Gastroesophageal sphincter (tissue), 4 donors: ENCODE measurements around the gene FHAD1. TPM values are rescaled to one million over a fixed set of nuclear protein-coding genes. Genes with fewer than 3 reads are reported as not detected.

ENCODE experiments used
- ATAC-seq: fragments of 150-250 bp; one replicate; pipeline ENCODE4 v1.9.1; 2016; ENCODE audit warnings: mild to moderate bottlenecking, moderate library complexity
- H3K27ac ChIP-seq, 4 donors: fragments of 200-600 bp; sonication (generic) in 3 of 4; 1 replicate in 3 of 4; 2 replicates in 1 of 4; pipeline ENCODE4 v1.5.1; 2016 to 2019
- H3K27me3 ChIP-seq: fragments of 200-600 bp; sonication (generic); one replicate; pipeline ENCODE4 v1.5.1; 2019
- H3K36me3 ChIP-seq, 2 donors: fragments of 200-600 bp; sonication (generic); one replicate each; pipeline ENCODE4 v1.5.1; 2019; ENCODE audit warnings: control low read depth in 1 of 2
- H3K4me1 ChIP-seq, 3 donors: fragments of 200-600 bp; sonication (generic); 1 replicate in 2 of 3; 2 replicates in 1 of 3; pipeline ENCODE4 v1.5.1; 2016 to 2019; ENCODE audit warnings: control low read depth in 2 of 3
- H3K4me3 ChIP-seq, 2 donors: fragments of 200-600 bp; sonication (generic); one replicate each; pipeline ENCODE4 v1.5.1; 2019; ENCODE audit warnings: mild to moderate bottlenecking in 1 of 2, moderate library complexity in 1 of 2
- H3K9me3 ChIP-seq, 3 donors: fragments of 200-600 bp; sonication (generic); one replicate each; pipeline ENCODE4 v1.5.1; 2017 to 2019; ENCODE audit warnings: control low read depth in 2 of 3
- CTCF ChIP-seq, 4 experiments: fragments of 200-600 bp in 2 of 4; fragments of 450-650 bp in 2 of 4; sonication (generic) in 1 of 4; IDR thresholded peaks; one replicate each; pipeline ENCODE4 v1.5.1; 2017 to 2019; ENCODE audit warnings: antibody characterized with exemption in 4 of 4, mild to moderate bottlenecking in 2 of 4, moderate library complexity in 2 of 4
- EP300 ChIP-seq: sonication (generic); formaldehyde crosslinking; IDR thresholded peaks from one replicate; pipeline ENCODE4 v1.6.1; 2017; ENCODE audit warnings: antibody characterized with exemption, mild to moderate bottlenecking
- POLR2A ChIP-seq, 2 donors: fragments of 450-650 bp; IDR thresholded peaks; one replicate each; pipeline ENCODE4 v1.6.1; 2017; ENCODE audit warnings: antibody characterized with exemption in 2 of 2, mild to moderate bottlenecking in 2 of 2, moderate library complexity in 1 of 2
- POLR2AphosphoS5 ChIP-seq: sonication (generic); formaldehyde crosslinking; IDR thresholded peaks from one replicate; pipeline ENCODE4 v1.6.1; 2017; ENCODE audit warnings: antibody characterized with exemption
- WGBS, 2 donors: methylation state at CpG; one replicate each; pipeline ENCODE4 v1.1.5; 2018; ENCODE audit warnings: low coverage in 1 of 2; 5-methylcytosine and 5-hydroxymethylcytosine counted together
- total RNA-seq, 4 donors: library from RNA; depleted of rRNA; stranded (reverse); fragments of >200 nt; gene quantifications; one replicate each; pipeline ENCODE4 v1.1.0, GENCODE V29; 2016

Gene FHAD1
- total RNA-seq, 4 donors from 2014 or later = 1.1 TPM; not detected in 3

GRCh38 chr1:15201849-15202551 lies 45.0 kb upstream of the FHAD1 start:
- H3K27ac ChIP-seq = peak overlapping the region in 2 of 4 donors; percentile 40 to 67

GRCh38 chr1:15204931-15205330 lies 42.1 kb upstream of the FHAD1 start:
- H3K4me3 ChIP-seq = no peak overlapping the region
- TF ChIP-seq POLR2A (IDR thresholded peaks at IDR 0.05) = no peak
- no peak for TF ChIP-seq EP300
- TF ChIP-seq CTCF (IDR thresholded peaks at IDR 0.05) = no peak
- no peak for TF ChIP-seq POLR2AphosphoS5
- H3K27ac ChIP-seq = no peak overlapping the region
- H3K36me3 ChIP-seq = no peaks in the 10 kb centered on the region
- H3K27me3 ChIP-seq = no peaks in the 10 kb centered on the region
- ATAC-seq = no peak
- H3K9me3 ChIP-seq = no peaks in the 10 kb centered on the region
- 80 to 89% methylated on average over 4 to 5 of the region's 7 CpGs for WGBS, 2 donors
- peaks cover 0 to 48% (median 0%) of the 10 kb centered on the region in 3 donors for H3K4me1 ChIP-seq

More at GRCh38 chr1:15201849-15202551, 45.0 kb upstream of the FHAD1 start:
- Histone ChIP-seq H3K27me3 (no peaks in the 10 kb centered on the region), H3K4me3 (no peak overlapping the region), H3K4me1 (peaks cover 0 to 34% (median 0%) of the 10 kb centered on the region in 3 donors), H3K36me3 (no peaks in the 10 kb centered on the region), H3K9me3 (no peaks in the 10 kb centered on the region)
- no peak for ATAC-seq
- WGBS, 2 donors = 6 to 26% methylated on average over 3 to 7 of the region's 13 CpGs
- no peak for TF ChIP-seq CTCF (IDR thresholded peaks at IDR 0.05)
- TF ChIP-seq EP300 = no peak
- TF ChIP-seq POLR2AphosphoS5 = no peak
- TF ChIP-seq POLR2A (IDR thresholded peaks at IDR 0.05) = no peak

GRCh38 chr1:15205586-15206346 lies 41.3 kb upstream of the FHAD1 start:
- no peaks in the 10 kb centered on the region for H3K36me3 ChIP-seq
- TF ChIP-seq POLR2A (IDR thresholded peaks at IDR 0.05) = no peak
- TF ChIP-seq POLR2AphosphoS5 = no peak
- no peak for TF ChIP-seq CTCF (IDR thresholded peaks at IDR 0.05)
- TF ChIP-seq EP300 = no peak
- no peaks in the 10 kb centered on the region for H3K9me3 ChIP-seq
- H3K27me3 ChIP-seq = no peaks in the 10 kb centered on the region
- 57 to 71% methylated on average over 4 to 5 of the region's 12 CpGs for WGBS, 2 donors
- peaks cover 0 to 49% (median 0%) of the 10 kb centered on the region in 3 donors for H3K4me1 ChIP-seq
- ATAC-seq = no peak
- no peak overlapping the region for H3K4me3 ChIP-seq
- no peak overlapping the region for H3K27ac ChIP-seq

GRCh38 chr1:15206418-15207030 lies 40.5 kb upstream of the FHAD1 start:
- WGBS, 2 donors = 59 to 72% methylated on average over 5 to 7 of the region's 8 CpGs
- Histone ChIP-seq H3K4me3 (no peak overlapping the region), H3K4me1 (peaks cover 0 to 43% (median 0%) of the 10 kb centered on the region in 3 donors), H3K27me3 (no peaks in the 10 kb centered on the region), H3K27ac (no peak overlapping the region), H3K9me3 (no peaks in the 10 kb centered on the region), H3K36me3 (no peaks in the 10 kb centered on the region)
- TF ChIP-seq EP300 (no peak), POLR2A (IDR thresholded peaks at IDR 0.05) (no peak), CTCF (IDR thresholded peaks at IDR 0.05) (no peak), POLR2AphosphoS5 (no peak)
- no peak for ATAC-seq
